Activated CD8-positive, alpha-beta T cell treated with anti-CD3 and anti-CD28 coated beads for 36 hours (primary cell): ENCODE measurements around the gene SELENOV. TPM values are rescaled to one million over a fixed set of nuclear protein-coding genes. Genes with fewer than 3 reads are reported as not detected.

Source experiments
- ATAC-seq: fragments of 200-7000 bp; cut with Tn5 transposase; one replicate; pipeline ENCODE4 v1.10.0; 2021; ENCODE audit warnings: mild to moderate bottlenecking, moderate library complexity
- CTCF ChIA-PET: fragments of 350-600 bp; sonication (Branson Sonifier 250); formaldehyde crosslinking; loops from one replicate; lab custom pipeline; 2021; ENCODE audit warnings: antibody characterized with exemption; lab: Charles Lee
- POLR2A ChIA-PET: fragments of 350-600 bp; sonication (Branson Sonifier 250); formaldehyde crosslinking; loops from one replicate; lab custom pipeline; 2021; ENCODE audit warnings: antibody characterized with exemption; lab: Charles Lee
- DNase-seq: peaks from one replicate; pipeline ENCODE4 v3.0.0-alpha.2; 2020
- H3K27ac Mint-ChIP-seq: one replicate; pipeline ENCODE4 v1.8.0; 2021; ENCODE audit warnings: mild to moderate bottlenecking, mixed read lengths
- H3K27me3 Mint-ChIP-seq: one replicate; pipeline ENCODE4 v1.8.0; 2021; ENCODE audit warnings: mixed read lengths
- H3K36me3 Mint-ChIP-seq: one replicate; pipeline ENCODE4 v1.8.0; 2021; ENCODE audit warnings: low read depth, mixed read lengths
- H3K4me1 Mint-ChIP-seq: one replicate; pipeline ENCODE4 v1.8.0; 2021; ENCODE audit warnings: low read depth, mixed read lengths
- H3K4me3 Mint-ChIP-seq: one replicate; pipeline ENCODE4 v1.8.0; 2021; ENCODE audit warnings: mild to moderate bottlenecking, moderate library complexity, mixed read lengths
- H3K9me3 Mint-ChIP-seq: one replicate; pipeline ENCODE4 v1.8.0; 2021; ENCODE audit warnings: mixed read lengths
- CTCF ChIP-seq: fragments of 200-600 bp; IDR thresholded peaks from one replicate; pipeline ENCODE4 v1.8.0; 2022; ENCODE audit warnings: antibody characterized with exemption, mild to moderate bottlenecking
- intact Hi-C: fragments of 100-400 bp; cut with micrococcal nuclease; formaldehyde crosslinking; loops from one replicate; pipeline ENCODE4 v1.10.0; 2022
- total RNA-seq, 2 experiments: library from RNA; stranded (reverse); gene quantifications; one replicate each; pipeline ENCODE4 v1.2.3, GENCODE V29; 2021

The SELENOV gene
- total RNA-seq = not detected

- intact Hi-C loops = no loop called here
- peaks cover 40% of the 10 kb centered on the region for H3K27me3 Mint-ChIP-seq
- DNase-seq = peak; percentile 49
These were observed at the start of gene SELENOV for GRCh38 chr19:39514840-39515550. Gene SELENOV, plus strand, starts transcription at chr19:39515139. Its CDS starts 74 bp downstream, at chr19:39515213.

GRCh38 chr19:39465956-39466747 is 48.8 kb upstream of the SELENOV start:
- peaks cover 18% of the 10 kb centered on the region for H3K4me1 Mint-ChIP-seq
- H3K36me3 Mint-ChIP-seq = peaks cover 58% of the 10 kb centered on the region
- H3K27ac Mint-ChIP-seq = no peak overlapping the region
- DNase-seq = no peak
- intact Hi-C loops = no loop called here
- ChIA-PET CTCF (interaction anchor here (2.3 kb wide), 1 partner anchor 8 kb away, joined by 7 read pairs; no protein-coding TSS in a partner anchor), POLR2A (interaction anchor here (1.1 to 1.3 kb wide), 3 partner anchors 9 to 24 kb away, joined by 3 to 5 read pairs (median 4); no protein-coding TSS in a partner anchor)
- ATAC-seq = no peak
- H3K9me3 Mint-ChIP-seq = no peaks in the 10 kb centered on the region
- no peak for TF ChIP-seq CTCF
- H3K4me3 Mint-ChIP-seq = no peak overlapping the region
- H3K27me3 Mint-ChIP-seq = no peaks in the 10 kb centered on the region

More at GRCh38 chr19:39514840-39515550, at the start of gene SELENOV:
- ChIA-PET CTCF (interaction anchor here (0.7 to 2.4 kb wide), 7 partner anchors 10 to 159 kb away, joined by 3 to 15 read pairs (median 3); partner anchors contain the start of gene EID2B), POLR2A (interaction anchor here (0.8 to 1.1 kb wide), 2 partner anchors 70 to 113 kb away, joined by 3 to 4 read pairs; partner anchors contain the start of gene SUPT5H)
- Mint-ChIP-seq H3K4me3 (peak within 1 kb of the TSS; percentile 60), H3K9me3 (no peaks in the 10 kb centered on the region), H3K27ac (no peak within 1 kb of the TSS), H3K4me1 (peaks cover 8% of the 10 kb centered on the region), H3K36me3 (peaks cover 2% of the 10 kb centered on the region)
- no peak for TF ChIP-seq CTCF
- peak; percentile 76 for ATAC-seq

- no peaks in the 10 kb centered on the region for H3K9me3 Mint-ChIP-seq
- H3K4me1 Mint-ChIP-seq = peaks cover 32% of the 10 kb centered on the region
- intact Hi-C loops = no loop called here
- POLR2A ChIA-PET = interaction anchor here (0.7 kb wide), 1 partner anchor 65 kb away, joined by 3 read pairs; the partner anchor contains the start of gene EID2B
- no peak overlapping the region for H3K4me3 Mint-ChIP-seq
- CTCF ChIA-PET = interaction anchor here (0.7 kb wide), 1 partner anchor 64 kb away, joined by 3 read pairs; no protein-coding TSS in a partner anchor
- H3K27me3 Mint-ChIP-seq = no peaks in the 10 kb centered on the region
- peaks cover 61% of the 10 kb centered on the region for H3K36me3 Mint-ChIP-seq
- DNase-seq (no peak), ATAC-seq (no peak)
- no peak for TF ChIP-seq CTCF
- no peak overlapping the region for H3K27ac Mint-ChIP-seq
These were observed 47.0 kb upstream of the SELENOV start for GRCh38 chr19:39467941-39468340.

GRCh38 chr19:39469036-39469435 is 45.9 kb upstream of the SELENOV start:
- peaks cover 56% of the 10 kb centered on the region for H3K36me3 Mint-ChIP-seq

More at GRCh38 chr19:39469036-39469435, 45.9 kb upstream of the SELENOV start:
- DNase-seq = no peak
- no peak for TF ChIP-seq CTCF
- intact Hi-C loops = no loop called here
- Mint-ChIP-seq H3K9me3 (no peaks in the 10 kb centered on the region), H3K27me3 (no peaks in the 10 kb centered on the region), H3K4me3 (no peak overlapping the region), H3K27ac (no peak overlapping the region), H3K4me1 (peaks cover 32% of the 10 kb centered on the region)
- no peak for ATAC-seq
- POLR2A ChIA-PET = interaction anchor here (1.1 to 1.6 kb wide), 2 partner anchors 11 to 18 kb away, joined by 3 to 6 read pairs; no protein-coding TSS in a partner anchor
- CTCF ChIA-PET = no interaction called here
